Measurements from ENCODE around the gene GNE. TPM values are rescaled to one million over a fixed set of nuclear protein-coding genes. Genes with fewer than 3 reads are reported as not detected.
A peak's percentile ranks its signal among the peaks of the same experiment; 100 is the strongest.
"Not testable (repeated sequence)": the region's sequence is repeated elsewhere in the genome, so short reads cannot be mapped to it uniquely, and the experiment has no call there.

GNE gene
- total and polyA plus RNA-seq, 7 experiments from 2014 or later, result 6.4 to 18.5 (median 13.1) TPM

DNA sequence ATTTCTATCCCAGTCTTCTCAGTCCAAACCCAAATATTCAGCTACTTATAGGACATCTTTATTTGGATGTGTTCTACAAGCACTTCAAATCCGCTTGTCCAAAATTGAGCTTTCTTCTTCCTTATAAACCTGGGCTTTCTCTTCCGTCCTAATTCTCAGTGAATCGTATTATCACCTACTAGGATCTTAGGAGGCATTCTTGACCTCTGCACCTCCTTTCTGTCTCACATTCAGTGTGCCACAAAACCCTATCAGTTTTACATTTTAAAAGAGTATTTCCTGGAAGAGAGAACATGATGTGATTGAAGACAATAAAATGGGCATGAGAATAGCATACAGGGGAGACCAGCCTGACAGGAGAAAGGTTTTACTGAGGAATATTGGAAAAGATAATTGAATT, 16.8 kb upstream of the GNE start:
- H3K4me3 Mint-ChIP-seq, result no peak overlapping the region
- Histone ChIP-seq H3K4me1 (ENCODE audit: control insufficient read depth in 2 of 2, insufficient read depth in 2 of 2, low read length in 2 of 2) (no peaks in the 10 kb centered on the region), H3K27me3 (ENCODE audit: control insufficient read depth in 2 of 2, insufficient read depth in 2 of 2, low read length in 2 of 2) (no peaks in the 10 kb centered on the region), H3K36me3 (ENCODE audit: control insufficient read depth in 2 of 3, insufficient read depth in 3 of 3, low read length in 3 of 3) (no peaks in the 10 kb centered on the region), H3K27ac (ENCODE audit: low read depth, low read length) (no peak overlapping the region), H3K4me3 (ENCODE audit: low read length) (no peak overlapping the region), H3K9me3 (ENCODE audit: control insufficient read depth in 2 of 3, low read length in 3 of 3) (no peaks in the 10 kb centered on the region)
- peaks cover 0 to 4% (median 0%) of the 10 kb centered on the region in 5 donors for H3K36me3 Mint-ChIP-seq
- POLR2A ChIA-PET, result no interaction called here
- H3K4me1 Mint-ChIP-seq, result peaks cover 0 to 3% (median 0%) of the 10 kb centered on the region in 7 donors
- ATAC-seq, result no peak
- no peak for DNase-seq
- CTCF ChIA-PET, result no interaction called here
- no peaks in the 10 kb centered on the region for H3K9me3 Mint-ChIP-seq
- no peak overlapping the region for H3K27ac Mint-ChIP-seq
- no peaks in the 10 kb centered on the region for H3K27me3 Mint-ChIP-seq
- intact Hi-C loops (cut with micrococcal nuclease), result no loop called here

DNA sequence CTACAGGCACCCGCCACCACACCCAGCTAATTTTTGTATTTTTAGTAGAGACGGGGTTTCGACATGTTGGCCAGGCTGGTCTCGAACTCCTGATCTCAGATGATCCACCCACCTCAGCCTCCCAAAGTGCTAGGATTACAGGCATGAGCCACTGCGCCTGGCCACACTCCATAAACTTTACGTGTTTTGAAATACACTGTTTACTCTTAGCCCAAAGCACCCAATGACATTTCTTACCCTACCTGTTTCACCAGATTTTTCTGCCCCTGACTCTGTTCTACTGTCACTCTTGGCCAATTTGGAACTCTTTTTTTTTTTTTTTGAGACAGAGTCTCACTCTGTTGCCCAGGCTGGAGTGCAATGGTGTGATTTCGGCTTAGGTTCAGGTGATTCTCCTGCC, 15.1 kb upstream of the GNE start:
- H3K9me3 ChIP-seq (ENCODE audit: control insufficient read depth in 2 of 3, low read length in 3 of 3); H3K36me3 ChIP-seq (ENCODE audit: control insufficient read depth in 2 of 3, insufficient read depth in 3 of 3, low read length in 3 of 3); DNase-seq; H3K36me3 Mint-ChIP-seq; H3K4me1 Mint-ChIP-seq; H3K9me3 Mint-ChIP-seq; POLR2A ChIA-PET; CTCF ChIA-PET; ATAC-seq; H3K4me1 ChIP-seq (ENCODE audit: control insufficient read depth in 2 of 2, insufficient read depth in 2 of 2, low read length in 2 of 2); H3K4me3 Mint-ChIP-seq; intact Hi-C loops (cut with micrococcal nuclease); H3K27me3 Mint-ChIP-seq; H3K27ac Mint-ChIP-seq; H3K4me3 ChIP-seq (ENCODE audit: low read length); H3K27ac ChIP-seq (ENCODE audit: low read depth, low read length); H3K27me3 ChIP-seq (ENCODE audit: control insufficient read depth in 2 of 2, insufficient read depth in 2 of 2, low read length in 2 of 2): not testable (repeated sequence)

DNA sequence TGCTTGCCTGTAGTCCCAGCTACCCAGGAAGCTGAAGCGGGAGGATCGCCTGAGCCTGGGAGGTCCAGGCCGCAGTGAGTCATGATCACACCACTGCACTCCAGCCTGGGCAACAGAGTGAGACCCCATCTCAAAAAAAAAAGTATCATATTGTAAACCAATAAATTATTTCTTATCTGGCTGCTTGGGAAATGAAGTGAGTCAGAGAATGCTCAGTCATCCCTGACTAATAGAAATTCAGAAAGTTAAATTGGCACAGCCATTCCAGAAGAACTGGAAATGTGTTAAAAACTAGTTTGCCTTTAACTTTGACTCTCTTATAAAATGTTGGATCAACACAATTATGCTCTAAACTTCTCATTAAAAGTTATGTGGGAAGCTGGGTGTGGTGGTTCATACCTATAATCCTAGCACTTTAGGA, 9.8 kb upstream of the GNE start:
- no peaks in the 10 kb centered on the region for H3K36me3 Mint-ChIP-seq
- no peaks in the 10 kb centered on the region for H3K4me1 Mint-ChIP-seq
- no peaks in the 10 kb centered on the region for H3K9me3 Mint-ChIP-seq
- no peaks in the 10 kb centered on the region for H3K4me1 ChIP-seq (ENCODE audit: control insufficient read depth in 2 of 2, insufficient read depth in 2 of 2, low read length in 2 of 2)
- no peaks in the 10 kb centered on the region for H3K27me3 ChIP-seq (ENCODE audit: control insufficient read depth in 2 of 2, insufficient read depth in 2 of 2, low read length in 2 of 2)
- intact Hi-C loops (cut with micrococcal nuclease), result no loop called here
- DNase-seq (no peak), ATAC-seq (no peak)
- no peaks in the 10 kb centered on the region for H3K9me3 ChIP-seq (ENCODE audit: control insufficient read depth in 2 of 3, low read length in 3 of 3)
- ChIA-PET POLR2A (interaction anchor here (1.5 kb wide), 1 partner anchor 9 kb away, joined by 4 read pairs; no protein-coding TSS in a partner anchor), CTCF (no interaction called here)
- no peak overlapping the region for H3K27ac ChIP-seq (ENCODE audit: low read depth, low read length)
- no peak overlapping the region for H3K4me3 ChIP-seq (ENCODE audit: low read length)
- no peaks in the 10 kb centered on the region for H3K27me3 Mint-ChIP-seq
- H3K36me3 ChIP-seq (ENCODE audit: control insufficient read depth in 2 of 3, insufficient read depth in 3 of 3, low read length in 3 of 3), result no peaks in the 10 kb centered on the region
- H3K4me3 Mint-ChIP-seq, result no peak overlapping the region
- H3K27ac Mint-ChIP-seq, result no peak overlapping the region

DNA sequence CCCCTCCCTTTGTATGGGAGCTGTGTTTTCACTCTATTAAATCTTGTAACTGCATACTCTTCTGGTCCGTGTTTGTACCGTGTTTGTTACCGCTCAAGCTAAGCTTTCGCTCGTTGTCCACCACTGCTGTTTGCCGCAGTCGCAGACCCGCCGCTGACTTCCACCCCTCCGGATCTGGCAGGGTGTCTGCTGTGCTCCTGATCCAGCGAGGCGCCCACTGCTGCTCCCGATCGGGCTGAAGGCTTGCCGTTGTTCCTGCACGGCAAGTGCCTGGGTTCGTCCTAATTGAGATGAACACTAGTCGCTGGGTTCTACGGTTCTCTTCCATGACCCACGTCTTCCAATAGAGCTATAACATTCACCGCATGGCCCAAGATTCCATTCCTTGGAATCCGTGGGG, 6.6 kb upstream of the GNE start:
- no peak overlapping the region for H3K27ac ChIP-seq (ENCODE audit: low read depth, low read length)
- Mint-ChIP-seq H3K27me3 (no peaks in the 10 kb centered on the region), H3K4me1 (no peaks in the 10 kb centered on the region), H3K27ac (no peak overlapping the region), H3K4me3 (no peak overlapping the region), H3K36me3 (no peaks in the 10 kb centered on the region), H3K9me3 (no peaks in the 10 kb centered on the region)
- ATAC-seq (no peak), DNase-seq (no peak)
- no peaks in the 10 kb centered on the region for H3K27me3 ChIP-seq (ENCODE audit: control insufficient read depth in 2 of 2, insufficient read depth in 2 of 2, low read length in 2 of 2)
- CTCF ChIA-PET, result no interaction called here
- H3K4me3 ChIP-seq (ENCODE audit: low read length), result no peak overlapping the region
- H3K36me3 ChIP-seq (ENCODE audit: control insufficient read depth in 2 of 3, insufficient read depth in 3 of 3, low read length in 3 of 3), result no peaks in the 10 kb centered on the region
- POLR2A ChIA-PET, result no interaction called here
- H3K4me1 ChIP-seq (ENCODE audit: control insufficient read depth in 2 of 2, insufficient read depth in 2 of 2, low read length in 2 of 2), result no peaks in the 10 kb centered on the region
- intact Hi-C loops (cut with micrococcal nuclease), result no loop called here
- no peaks in the 10 kb centered on the region for H3K9me3 ChIP-seq (ENCODE audit: control insufficient read depth in 2 of 3, low read length in 3 of 3)

DNA sequence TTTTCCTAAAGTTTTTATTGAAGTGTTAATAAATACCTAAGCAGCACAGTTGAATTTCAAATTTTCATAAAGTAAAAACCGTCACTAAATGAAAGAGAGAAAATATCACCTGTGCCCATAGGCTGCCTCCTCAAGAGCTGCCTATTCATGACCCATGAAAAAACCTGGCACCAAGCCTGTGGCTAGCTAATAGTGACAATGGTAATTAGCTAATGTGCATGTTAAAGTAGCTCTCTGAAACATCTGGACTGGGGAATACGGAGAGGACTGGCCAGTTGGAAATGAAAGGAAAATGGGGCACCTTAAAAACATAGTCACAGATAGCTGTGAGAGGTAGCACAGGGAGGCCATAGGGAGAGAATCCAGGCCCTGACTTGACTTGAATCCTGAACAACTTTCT, 5.4 kb upstream of the GNE start:
- intact Hi-C loops (cut with micrococcal nuclease), result no loop called here
- Mint-ChIP-seq H3K4me3 (no peak overlapping the region), H3K27me3 (peaks cover 0 to under 1% (median 0%) of the 10 kb centered on the region in 5 donors), H3K36me3 (no peaks in the 10 kb centered on the region), H3K27ac (no peak overlapping the region), H3K4me1 (peaks cover 0 to 2% (median 1%) of the 10 kb centered on the region in 7 donors), H3K9me3 (no peaks in the 10 kb centered on the region)
- ChIA-PET CTCF (interaction anchor here (1.1 kb wide), 1 partner anchor 144 kb away, joined by 3 read pairs; no protein-coding TSS in a partner anchor), POLR2A (interaction anchor here (0.6 kb wide), 1 partner anchor 23 kb away, joined by 3 read pairs; no protein-coding TSS in a partner anchor)
- H3K4me3 ChIP-seq (ENCODE audit: low read length), result no peak overlapping the region
- H3K27ac ChIP-seq (ENCODE audit: low read depth, low read length), result no peak overlapping the region
- no peak for ATAC-seq
- no peak for DNase-seq
- no peaks in the 10 kb centered on the region for H3K27me3 ChIP-seq (ENCODE audit: control insufficient read depth in 2 of 2, insufficient read depth in 2 of 2, low read length in 2 of 2)
- peaks cover 0 to 4% of the 10 kb centered on the region in 2 donors for H3K4me1 ChIP-seq (ENCODE audit: control insufficient read depth in 2 of 2, insufficient read depth in 2 of 2, low read length in 2 of 2)
- H3K9me3 ChIP-seq (ENCODE audit: control insufficient read depth in 2 of 3, low read length in 3 of 3), result no peaks in the 10 kb centered on the region
- no peaks in the 10 kb centered on the region for H3K36me3 ChIP-seq (ENCODE audit: control insufficient read depth in 2 of 3, insufficient read depth in 3 of 3, low read length in 3 of 3)

DNA sequence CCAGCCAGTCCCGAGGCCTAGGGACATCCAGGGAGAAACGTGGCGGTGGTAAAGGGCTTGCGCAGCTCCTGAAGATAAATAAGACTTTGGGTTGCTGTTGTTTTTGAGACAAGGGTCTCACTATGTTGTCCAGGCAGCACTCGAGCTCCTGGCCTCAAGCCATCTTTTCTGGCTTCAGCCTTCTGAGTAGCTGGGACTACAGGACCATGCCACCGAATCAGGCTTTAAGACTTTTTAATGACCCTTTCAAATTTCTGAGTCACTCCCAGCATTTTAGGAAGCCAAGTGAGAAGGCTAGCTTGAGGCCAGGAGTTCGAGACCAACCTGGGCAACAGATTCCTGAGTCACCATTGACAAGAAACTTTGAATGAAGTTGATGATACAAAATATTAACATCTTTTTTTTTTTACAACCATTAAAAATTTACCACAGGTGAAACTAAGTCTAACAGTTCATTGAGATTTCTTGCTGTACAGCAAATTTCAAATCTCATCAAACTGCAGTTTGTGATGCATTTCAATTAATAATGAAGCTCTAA, 817 bp upstream of the GNE start:
- intact Hi-C loops (cut with micrococcal nuclease), result loop anchor here (1.0 to 5.0 kb wide), 11 partner anchors 69 to 1206 kb away; partner anchors contain the start of genes CLTA (in 2 of the 2), RNF38 (in 2 of the 2), GLIPR2 (in 1 of the 2) and MELK (in 1 of the 2)
- peaks cover 0 to 2% (median 0%) of the 10 kb centered on the region in 5 donors for H3K27me3 Mint-ChIP-seq
- no peaks in the 10 kb centered on the region for H3K9me3 ChIP-seq (ENCODE audit: control insufficient read depth in 2 of 3, low read length in 3 of 3)

DNA sequence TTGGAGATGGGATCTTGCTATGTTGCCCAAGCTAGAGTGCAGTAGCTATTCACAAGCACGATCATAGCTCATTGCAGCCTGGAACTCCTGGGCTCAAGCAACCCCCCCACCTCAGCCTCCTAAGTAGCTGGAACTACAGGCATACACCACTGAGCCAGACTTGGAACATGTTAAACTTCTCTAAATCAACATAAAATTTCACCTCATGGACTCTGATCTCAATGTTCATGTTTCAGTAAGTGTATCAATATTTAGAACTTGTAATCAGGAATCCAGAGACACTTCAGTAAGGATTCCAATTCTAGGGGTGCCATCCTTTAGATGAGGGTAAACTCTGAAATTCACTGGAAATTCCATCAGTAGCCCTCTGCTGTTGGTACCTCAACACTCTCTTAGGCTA, 6.8 kb downstream of the GNE start:
- no peaks in the 10 kb centered on the region for H3K27me3 Mint-ChIP-seq
- Histone ChIP-seq H3K36me3 (ENCODE audit: control insufficient read depth in 2 of 3, insufficient read depth in 3 of 3, low read length in 3 of 3) (peaks cover 0 to 3% (median 0%) of the 10 kb centered on the region in 3 experiments), H3K9me3 (ENCODE audit: control insufficient read depth in 2 of 3, low read length in 3 of 3) (no peaks in the 10 kb centered on the region), H3K4me3 (ENCODE audit: low read length) (no peak overlapping the region), H3K27me3 (ENCODE audit: control insufficient read depth in 2 of 2, insufficient read depth in 2 of 2, low read length in 2 of 2) (no peaks in the 10 kb centered on the region), H3K27ac (ENCODE audit: low read depth, low read length) (no peak overlapping the region), H3K4me1 (ENCODE audit: control insufficient read depth in 2 of 2, insufficient read depth in 2 of 2, low read length in 2 of 2) (no peaks in the 10 kb centered on the region)
- H3K4me1 Mint-ChIP-seq, result peaks cover 10 to 21% (median 17%) of the 10 kb centered on the region in 7 donors
- ChIA-PET POLR2A (no interaction called here), CTCF (interaction anchor here (0.6 to 5.6 kb wide), 2 partner anchors 76 to 886 kb away, joined by 3 to 45 read pairs; no protein-coding TSS in a partner anchor)
- peak overlapping the region in 1 of 9 donors; percentile 39 for H3K27ac Mint-ChIP-seq
- ATAC-seq (no peak), DNase-seq (no peak)
- intact Hi-C loops (cut with micrococcal nuclease), result no loop called here
- H3K36me3 Mint-ChIP-seq, result peaks cover 0 to 6% (median 2%) of the 10 kb centered on the region in 5 donors
- H3K4me3 Mint-ChIP-seq, result no peak overlapping the region
- H3K9me3 Mint-ChIP-seq, result no peaks in the 10 kb centered on the region

More for the DNA sequence above, 817 bp upstream of the GNE start:
- peaks cover 0 to 14% (median 12%) of the 10 kb centered on the region in 7 donors for H3K4me1 Mint-ChIP-seq
- no peak for DNase-seq
- H3K4me3 Mint-ChIP-seq, result peak overlapping the region; percentile 96 to 100 (median 98)
- Histone ChIP-seq H3K36me3 (ENCODE audit: control insufficient read depth in 2 of 3, insufficient read depth in 3 of 3, low read length in 3 of 3) (peaks cover 0 to 5% (median 0%) of the 10 kb centered on the region in 3 experiments), H3K4me1 (ENCODE audit: control insufficient read depth in 2 of 2, insufficient read depth in 2 of 2, low read length in 2 of 2) (peaks cover 7 to 9% of the 10 kb centered on the region in 2 donors), H3K27ac (ENCODE audit: low read depth, low read length) (peak overlapping the region; percentile 93), H3K27me3 (ENCODE audit: control insufficient read depth in 2 of 2, insufficient read depth in 2 of 2, low read length in 2 of 2) (no peaks in the 10 kb centered on the region), H3K4me3 (ENCODE audit: low read length) (peak overlapping the region; percentile 98)
- CTCF ChIA-PET, result interaction anchor here (0.6 to 1.6 kb wide), 2 partner anchors 69 to 191 kb away, joined by 3 to 4 read pairs; partner anchors contain the start of gene CLTA
- no peak for ATAC-seq
- POLR2A ChIA-PET, result interaction anchor here (0.6 to 2.2 kb wide), 6 partner anchors 9 to 144 kb away, joined by 3 to 8 read pairs (median 4); partner anchors contain the start of gene CLTA
- peak overlapping the region; percentile 92 to 98 (median 96) for H3K27ac Mint-ChIP-seq
- no peaks in the 10 kb centered on the region for H3K9me3 Mint-ChIP-seq
- H3K36me3 Mint-ChIP-seq, result peaks cover 0 to 4% (median 0%) of the 10 kb centered on the region in 5 donors

Data from naive thymus-derived CD4-positive, alpha-beta T cell (primary cell).